WTC11 (cell line): ENCODE data around the gene SLC30A4.

Source experiments
- NR2C2 ChIP-seq: sonication (generic); formaldehyde crosslinking; IDR thresholded peaks from 2 replicates; pipeline ENCODE4 v1.8.0; 2022; ENCODE audit warnings: mild to moderate bottlenecking, missing genetic modification reagents
- TCF7 ChIP-seq: sonication (generic); formaldehyde crosslinking; IDR thresholded peaks from 2 replicates; pipeline ENCODE4 v1.8.0; 2022; ENCODE audit warnings: mild to moderate bottlenecking, low read depth, missing genetic modification reagents, moderate library complexity
- TEAD4 ChIP-seq: sonication (generic); formaldehyde crosslinking; IDR thresholded peaks from 2 replicates; pipeline ENCODE4 v1.8.0; 2022; ENCODE audit warnings: mild to moderate bottlenecking, missing genetic modification reagents
- TF ChIP-seq, protein P1 (sequence below): fragments of 200-600 bp; IDR thresholded peaks from 2 replicates; pipeline ENCODE4 v1.8.0; 2022; ENCODE audit warnings: antibody characterized with exemption

DNA sequence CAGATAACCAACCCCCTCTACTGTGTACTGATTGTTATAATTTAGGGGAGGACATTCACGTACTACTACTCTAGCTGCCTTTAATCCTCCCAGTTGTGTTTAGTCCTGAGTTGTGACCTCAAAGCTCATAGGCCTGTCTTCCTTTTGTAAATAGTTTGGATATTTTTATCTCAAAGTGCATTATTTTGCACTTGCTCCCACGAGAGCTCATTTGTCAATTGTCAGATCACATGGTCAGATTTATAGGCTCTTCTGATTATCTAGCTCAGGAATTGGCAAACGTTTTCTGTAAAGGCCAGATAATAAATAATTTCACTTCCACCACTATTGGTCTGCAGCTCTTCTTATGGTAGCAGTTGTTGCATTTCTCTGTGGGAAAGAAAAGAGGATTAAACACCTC lies 14.4 kb upstream of the SLC30A4 start:
- TF ChIP-seq, protein P1, sequence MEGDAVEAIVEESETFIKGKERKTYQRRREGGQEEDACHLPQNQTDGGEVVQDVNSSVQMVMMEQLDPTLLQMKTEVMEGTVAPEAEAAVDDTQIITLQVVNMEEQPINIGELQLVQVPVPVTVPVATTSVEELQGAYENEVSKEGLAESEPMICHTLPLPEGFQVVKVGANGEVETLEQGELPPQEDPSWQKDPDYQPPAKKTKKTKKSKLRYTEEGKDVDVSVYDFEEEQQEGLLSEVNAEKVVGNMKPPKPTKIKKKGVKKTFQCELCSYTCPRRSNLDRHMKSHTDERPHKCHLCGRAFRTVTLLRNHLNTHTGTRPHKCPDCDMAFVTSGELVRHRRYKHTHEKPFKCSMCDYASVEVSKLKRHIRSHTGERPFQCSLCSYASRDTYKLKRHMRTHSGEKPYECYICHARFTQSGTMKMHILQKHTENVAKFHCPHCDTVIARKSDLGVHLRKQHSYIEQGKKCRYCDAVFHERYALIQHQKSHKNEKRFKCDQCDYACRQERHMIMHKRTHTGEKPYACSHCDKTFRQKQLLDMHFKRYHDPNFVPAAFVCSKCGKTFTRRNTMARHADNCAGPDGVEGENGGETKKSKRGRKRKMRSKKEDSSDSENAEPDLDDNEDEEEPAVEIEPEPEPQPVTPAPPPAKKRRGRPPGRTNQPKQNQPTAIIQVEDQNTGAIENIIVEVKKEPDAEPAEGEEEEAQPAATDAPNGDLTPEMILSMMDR = no peak
- TF ChIP-seq NR2C2 (CRISPR knock-in tag) (no peak), TEAD4 (no peak), TCF7 (CRISPR knock-in tag) (no peak)
